ENCODE results near the gene GDI2.
"Not testable (repeated sequence)": the region's sequence is repeated elsewhere in the genome, so short reads cannot be mapped to it uniquely, and the experiment has no call there.

Gene GDI2

GRCh38 chr10:5813341-5814109 is at the start of gene GDI2:
GDI2 (minus strand) TSS chr10:5813434; CDS start chr10:5813258, 176 bp downstream.
- DNase-seq: peak; percentile 97

- DNase-seq: no peak
Observed at GRCh38 chr10:5862360-5862961, 49.2 kb upstream of the GDI2 start.

- no peak for DNase-seq
Observed at GRCh38 chr10:5860066-5860465, 46.8 kb upstream of the GDI2 start.

GRCh38 chr10:5858811-5859210 is 45.6 kb upstream of the GDI2 start:
- DNase-seq: no peak

- no peak for DNase-seq
Observed at GRCh38 chr10:5856701-5857004, 43.4 kb upstream of the GDI2 start.

GRCh38 chr10:5855979-5856700 is 42.9 kb upstream of the GDI2 start:
- DNase-seq: no peak

- no peak for DNase-seq
Observed at GRCh38 chr10:5854131-5854475, 40.9 kb upstream of the GDI2 start.

- not testable (repeated sequence) for DNase-seq
Observed at GRCh38 chr10:5846667-5847066, 33.4 kb upstream of the GDI2 start.

GRCh38 chr10:5844345-5845055 is 31.3 kb upstream of the GDI2 start:
- DNase-seq: no peak

- no peak for DNase-seq
Observed at GRCh38 chr10:5843686-5844344, 30.6 kb upstream of the GDI2 start.

GRCh38 chr10:5841965-5842364 is 28.7 kb upstream of the GDI2 start:
- DNase-seq: no peak

- DNase-seq: no peak
Observed at GRCh38 chr10:5840314-5841307, 27.4 kb upstream of the GDI2 start.

- not testable (repeated sequence) for DNase-seq
Observed at GRCh38 chr10:5836181-5836580, 22.9 kb upstream of the GDI2 start.

GRCh38 chr10:5835446-5836095 is 22.3 kb upstream of the GDI2 start:
- DNase-seq: no peak

- no peak for DNase-seq
Observed at GRCh38 chr10:5833814-5834213, 20.6 kb upstream of the GDI2 start.

GRCh38 chr10:5832946-5833345 is 19.7 kb upstream of the GDI2 start:
- no peak for DNase-seq

- DNase-seq: no peak
Observed at GRCh38 chr10:5831446-5831782, 18.2 kb upstream of the GDI2 start.

- no peak for DNase-seq
Observed at GRCh38 chr10:5830629-5831445, 17.6 kb upstream of the GDI2 start.

- no peak for DNase-seq
Observed at GRCh38 chr10:5829267-5829666, 16.0 kb upstream of the GDI2 start.

- DNase-seq: no peak
Observed at GRCh38 chr10:5828725-5829124, 15.5 kb upstream of the GDI2 start.

Data from activated T-cell treated with anti-CD3 and anti-CD28 coated beads, Interleukin-2, amount 50 U/mL, for 1 hour (primary cell).